Measurements from ENCODE around the gene ROCK1. TPM values are rescaled to one million over a fixed set of nuclear protein-coding genes. Genes with fewer than 3 reads are reported as not detected.

Gene ROCK1
- total RNA-seq, 2 donors from 2014 or later = 68.1 to 74.9 TPM

GRCh38 chr18:21090680-21091079 is 20.9 kb downstream of the ROCK1 start:
- Mint-ChIP-seq H3K27ac (no peak overlapping the region), H3K27me3 (no peaks in the 10 kb centered on the region), H3K4me3 (no peak overlapping the region), H3K4me1 (ENCODE audit: low read depth in 2 of 2) (peaks cover 46 to 60% of the 10 kb centered on the region in 2 donors), H3K9me3 (peaks cover 3% of the 10 kb centered on the region), H3K36me3 (no peaks in the 10 kb centered on the region)
- ATAC-seq (no peak), DNase-seq (ENCODE audit: low spot score) (no peak)

DNA sequence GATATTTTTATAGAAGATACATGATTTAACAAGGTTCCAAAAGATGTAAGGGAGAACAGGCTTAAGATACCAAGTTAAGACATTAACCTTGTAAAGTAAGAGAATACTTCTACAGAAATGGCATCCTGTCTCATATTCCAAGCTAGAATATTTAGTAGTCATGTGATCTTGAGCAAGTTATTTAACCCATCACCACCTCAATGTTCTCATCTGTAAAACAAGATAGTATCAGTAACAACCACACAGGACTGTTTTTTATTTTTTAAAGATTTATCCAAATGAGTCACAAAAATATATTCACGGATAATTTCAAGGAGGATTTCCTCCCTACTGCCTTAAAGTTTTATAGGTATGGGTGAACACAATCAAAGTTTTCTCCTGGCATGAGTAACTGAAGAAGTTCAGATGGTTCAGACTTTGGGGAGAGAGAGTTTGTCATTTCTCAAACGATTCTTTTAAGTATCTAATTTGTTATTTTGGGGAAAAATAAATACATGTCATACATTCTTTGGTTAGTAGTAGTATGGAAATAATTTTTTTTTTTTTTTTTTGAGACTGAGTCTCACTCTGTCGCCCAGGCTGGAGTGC is 25.9 kb downstream of the ROCK1 start:
- Mint-ChIP-seq H3K9me3 (peaks cover 3% of the 10 kb centered on the region), H3K4me1 (ENCODE audit: low read depth in 2 of 2) (peaks cover 75 to 84% of the 10 kb centered on the region in 2 donors), H3K36me3 (no peaks in the 10 kb centered on the region), H3K27me3 (no peaks in the 10 kb centered on the region), H3K27ac (no peak overlapping the region), H3K4me3 (no peak overlapping the region)
- no peak for DNase-seq (ENCODE audit: low spot score)
- ATAC-seq = no peak

GRCh38 chr18:21084511-21085078 is 27.0 kb downstream of the ROCK1 start:
- Mint-ChIP-seq H3K9me3 (peaks cover 3% of the 10 kb centered on the region), H3K27me3 (no peaks in the 10 kb centered on the region), H3K4me1 (ENCODE audit: low read depth in 2 of 2) (peaks cover 76 to 84% of the 10 kb centered on the region in 2 donors), H3K27ac (peak overlapping the region in 1 of 2 donors; percentile 76), H3K4me3 (peak overlapping the region; percentile 47), H3K36me3 (no peaks in the 10 kb centered on the region)
- DNase-seq (ENCODE audit: low spot score) (no peak), ATAC-seq (peak in 1 of 2 donors; percentile 65)

- ATAC-seq (no peak), DNase-seq (ENCODE audit: low spot score) (no peak)
- Mint-ChIP-seq H3K4me3 (no peak overlapping the region), H3K27me3 (no peaks in the 10 kb centered on the region), H3K27ac (no peak overlapping the region), H3K9me3 (peaks cover 3% of the 10 kb centered on the region), H3K4me1 (ENCODE audit: low read depth in 2 of 2) (peaks cover 83 to 92% of the 10 kb centered on the region in 2 donors), H3K36me3 (no peaks in the 10 kb centered on the region)
These were observed 28.6 kb downstream of the ROCK1 start for GRCh38 chr18:21083017-21083416.

- H3K27me3 Mint-ChIP-seq = no peaks in the 10 kb centered on the region
- peaks cover 78 to 84% of the 10 kb centered on the region in 2 donors for H3K4me1 Mint-ChIP-seq (ENCODE audit: low read depth in 2 of 2)
- H3K4me3 Mint-ChIP-seq = no peak overlapping the region
- H3K36me3 Mint-ChIP-seq = no peaks in the 10 kb centered on the region
- peak overlapping the region in 1 of 2 donors; percentile 58 for H3K27ac Mint-ChIP-seq
- ATAC-seq (no peak), DNase-seq (ENCODE audit: low spot score) (no peak)
- no peaks in the 10 kb centered on the region for H3K9me3 Mint-ChIP-seq
These were observed 30.2 kb downstream of the ROCK1 start for GRCh38 chr18:21081426-21081825.

GRCh38 chr18:21080576-21080975 is 31.0 kb downstream of the ROCK1 start:
- Mint-ChIP-seq H3K4me1 (ENCODE audit: low read depth in 2 of 2) (peaks cover 78 to 85% of the 10 kb centered on the region in 2 donors), H3K9me3 (no peaks in the 10 kb centered on the region), H3K27ac (no peak overlapping the region), H3K27me3 (no peaks in the 10 kb centered on the region), H3K4me3 (no peak overlapping the region), H3K36me3 (no peaks in the 10 kb centered on the region)
- DNase-seq (ENCODE audit: low spot score) (no peak), ATAC-seq (no peak)

DNA sequence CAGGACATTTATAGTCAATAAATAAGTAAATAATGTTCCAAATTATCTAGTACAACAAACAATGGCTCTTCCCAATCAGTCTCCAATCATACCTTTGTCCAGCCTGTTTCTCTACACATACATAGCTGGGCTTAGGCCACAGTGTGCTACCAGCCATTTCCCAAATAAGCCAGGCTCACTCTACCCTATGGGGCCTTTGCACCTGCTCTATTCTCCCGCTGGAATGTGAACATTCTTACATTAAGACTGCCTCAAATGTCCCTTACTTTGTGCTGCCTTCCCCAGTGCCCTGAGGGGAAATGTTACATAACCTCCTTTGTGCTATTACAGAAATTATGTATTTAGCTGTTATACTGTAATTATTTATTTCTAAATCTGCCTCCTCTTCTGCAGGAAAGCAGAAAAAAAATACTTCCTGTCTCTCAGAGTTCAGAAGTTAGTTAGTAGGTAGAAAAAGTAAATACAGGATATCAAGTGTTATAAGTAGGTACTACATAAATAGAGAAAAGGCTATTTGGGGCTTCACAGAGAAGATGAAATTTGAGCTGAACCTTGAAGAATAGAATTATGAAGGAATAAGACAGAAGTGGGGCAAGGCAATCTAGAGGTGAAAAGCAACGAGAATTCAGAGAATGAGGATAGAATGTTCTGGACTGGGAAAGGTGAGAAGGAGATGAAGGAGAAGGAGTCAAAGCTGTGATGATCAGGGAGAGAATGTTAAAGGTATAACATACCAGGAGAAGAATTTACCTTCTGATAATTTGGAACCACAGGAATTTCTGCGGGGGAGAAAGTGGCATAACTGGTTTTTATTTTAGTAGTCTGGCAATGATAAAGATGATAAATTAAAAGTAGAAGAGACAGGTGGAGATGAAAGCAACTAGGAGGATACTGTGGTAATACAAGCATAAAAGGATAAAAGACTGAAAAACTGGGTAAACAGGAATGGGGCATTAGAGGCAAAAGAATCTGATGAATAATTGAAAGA is 37.0 kb downstream of the ROCK1 start:
- Mint-ChIP-seq H3K27ac (peak overlapping the region; percentile 1 to 4), H3K4me1 (ENCODE audit: low read depth in 2 of 2) (peaks cover 53 to 58% of the 10 kb centered on the region in 2 donors), H3K27me3 (no peaks in the 10 kb centered on the region), H3K4me3 (peak overlapping the region; percentile 7), H3K36me3 (no peaks in the 10 kb centered on the region), H3K9me3 (no peaks in the 10 kb centered on the region)
- no peak for ATAC-seq
- DNase-seq (ENCODE audit: low spot score) = no peak

DNA sequence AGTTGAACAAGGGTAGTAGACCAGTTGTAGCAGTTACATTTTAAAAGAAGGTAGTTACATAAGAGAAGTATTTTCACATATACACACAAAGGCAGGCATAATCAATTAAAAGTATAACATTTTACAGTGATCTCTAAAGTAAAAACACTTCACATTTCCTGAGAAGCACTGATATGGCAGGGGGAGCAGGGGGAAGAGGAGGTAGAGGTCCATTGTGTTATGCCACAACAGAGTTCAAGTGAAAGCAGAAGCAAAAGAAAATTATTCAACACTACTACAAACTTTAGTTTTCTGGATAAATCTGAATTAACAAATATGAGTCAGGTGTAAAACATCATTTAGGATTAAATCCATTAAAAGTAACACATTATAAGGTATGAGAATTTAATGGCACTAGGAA is 38.4 kb downstream of the ROCK1 start:
- Mint-ChIP-seq H3K4me3 (peak overlapping the region; percentile 17), H3K27ac (peak overlapping the region in 1 of 2 donors; percentile 4), H3K9me3 (no peaks in the 10 kb centered on the region), H3K27me3 (no peaks in the 10 kb centered on the region), H3K4me1 (ENCODE audit: low read depth in 2 of 2) (peaks cover 43 to 44% of the 10 kb centered on the region in 2 donors), H3K36me3 (no peaks in the 10 kb centered on the region)
- DNase-seq (ENCODE audit: low spot score) (no peak), ATAC-seq (no peak)

- ATAC-seq (no peak), DNase-seq (ENCODE audit: low spot score) (no peak)
- peaks cover 35 to 39% of the 10 kb centered on the region in 2 donors for H3K4me1 Mint-ChIP-seq (ENCODE audit: low read depth in 2 of 2)
- H3K36me3 Mint-ChIP-seq = no peaks in the 10 kb centered on the region
- H3K27me3 Mint-ChIP-seq = no peaks in the 10 kb centered on the region
- H3K4me3 Mint-ChIP-seq = no peak overlapping the region
- no peaks in the 10 kb centered on the region for H3K9me3 Mint-ChIP-seq
- H3K27ac Mint-ChIP-seq = no peak overlapping the region
These were observed 40.5 kb downstream of the ROCK1 start for GRCh38 chr18:21071071-21071470.

GRCh38 chr18:21069468-21069867 is 42.1 kb downstream of the ROCK1 start:
- Mint-ChIP-seq H3K4me1 (ENCODE audit: low read depth in 2 of 2) (peaks cover 25 to 29% of the 10 kb centered on the region in 2 donors), H3K27ac (no peak overlapping the region), H3K36me3 (no peaks in the 10 kb centered on the region), H3K9me3 (no peaks in the 10 kb centered on the region), H3K4me3 (no peak overlapping the region), H3K27me3 (no peaks in the 10 kb centered on the region)
- DNase-seq (ENCODE audit: low spot score) (no peak), ATAC-seq (no peak)

- Mint-ChIP-seq H3K9me3 (no peaks in the 10 kb centered on the region), H3K27ac (peak overlapping the region in 1 of 2 donors; percentile 9), H3K27me3 (no peaks in the 10 kb centered on the region), H3K4me3 (no peak overlapping the region), H3K36me3 (no peaks in the 10 kb centered on the region), H3K4me1 (ENCODE audit: low read depth in 2 of 2) (peaks cover 11 to 33% of the 10 kb centered on the region in 2 donors)
- DNase-seq (ENCODE audit: low spot score) = no peak
- no peak for ATAC-seq
These were observed 47.3 kb downstream of the ROCK1 start for GRCh38 chr18:21064347-21064746.

- Mint-ChIP-seq H3K4me3 (no peak overlapping the region), H3K27ac (no peak overlapping the region), H3K27me3 (no peaks in the 10 kb centered on the region), H3K4me1 (ENCODE audit: low read depth in 2 of 2) (peaks cover 17 to 33% of the 10 kb centered on the region in 2 donors), H3K9me3 (no peaks in the 10 kb centered on the region), H3K36me3 (no peaks in the 10 kb centered on the region)
- ATAC-seq (no peak), DNase-seq (ENCODE audit: low spot score) (no peak)
These were observed 48.6 kb downstream of the ROCK1 start for GRCh38 chr18:21063011-21063410.

DNA sequence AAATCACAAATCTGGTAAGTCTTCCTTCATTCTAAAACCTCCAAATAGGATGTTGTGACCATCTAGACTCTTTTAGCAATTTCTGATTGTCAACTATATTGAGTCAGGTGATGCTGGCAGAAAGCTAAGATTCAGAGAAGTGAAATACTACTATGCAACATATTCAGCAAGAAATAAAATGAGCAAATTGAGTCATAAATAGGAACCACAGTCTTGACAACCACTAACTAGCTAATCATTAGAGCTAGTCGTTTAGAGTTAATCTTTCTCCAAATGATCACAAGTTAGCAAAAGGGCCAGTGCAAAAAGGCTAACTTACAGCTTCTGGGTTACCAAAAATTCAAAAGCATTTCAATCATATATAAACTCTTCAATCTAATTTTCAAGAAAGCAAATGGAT is 54.5 kb downstream of the ROCK1 start:
- Mint-ChIP-seq H3K27ac (no peak overlapping the region), H3K4me1 (ENCODE audit: low read depth in 2 of 2) (peaks cover 6 to 25% of the 10 kb centered on the region in 2 donors), H3K27me3 (no peaks in the 10 kb centered on the region), H3K9me3 (no peaks in the 10 kb centered on the region), H3K4me3 (no peak overlapping the region), H3K36me3 (no peaks in the 10 kb centered on the region)
- no peak for DNase-seq (ENCODE audit: low spot score)
- ATAC-seq = no peak

DNA sequence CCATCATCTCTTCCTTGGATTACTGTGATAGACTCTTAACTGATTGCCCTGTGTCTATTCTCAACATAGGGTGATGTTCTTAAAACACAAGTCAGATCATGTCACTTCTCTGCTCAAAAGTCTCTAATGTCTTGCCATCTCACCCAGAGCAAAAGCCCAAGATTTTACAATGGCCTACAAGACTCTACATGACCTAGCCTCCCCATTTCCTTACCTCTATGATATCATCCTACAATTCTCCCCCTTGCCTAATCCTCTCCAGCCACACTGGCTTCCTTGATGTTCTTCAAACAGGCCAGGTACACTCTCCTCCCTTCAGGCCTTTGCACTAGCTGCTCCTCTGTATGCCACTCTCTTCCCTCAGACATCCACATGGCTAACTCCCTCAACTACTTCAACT is 55.1 kb downstream of the ROCK1 start:
- ATAC-seq = no peak
- no peak overlapping the region for H3K4me3 Mint-ChIP-seq
- no peaks in the 10 kb centered on the region for H3K9me3 Mint-ChIP-seq
- H3K27me3 Mint-ChIP-seq = no peaks in the 10 kb centered on the region
- DNase-seq (ENCODE audit: low spot score) = no peak
- H3K36me3 Mint-ChIP-seq = no peaks in the 10 kb centered on the region
- H3K4me1 Mint-ChIP-seq (ENCODE audit: low read depth in 2 of 2) = peaks cover 8 to 22% of the 10 kb centered on the region in 2 donors
- no peak overlapping the region for H3K27ac Mint-ChIP-seq

Measured in natural killer cell treated with Interleukin-12 subunit alpha and Interleukin-12 subunit beta and Interleukin-15 and Interleukin-18, amount 100 ng/mL, for 72 hours (primary cell).